Parathyroid adenoma (tissue), 2 donors: ENCODE results near the gene LYPD3.

Experiments used
- H2AFZ ChIP-seq: fragments of 300-600 bp; sonication (generic); one replicate; pipeline ENCODE4 v1.7.0; 2017; ENCODE audit warnings: antibody characterized with exemption, mild to moderate bottlenecking
- H3K27ac ChIP-seq: fragments of 300-600 bp; sonication (generic); one replicate; pipeline ENCODE4 v1.7.0; 2017
- H3K27me3 ChIP-seq: fragments of 300-600 bp; sonication (generic); one replicate; pipeline ENCODE4 v1.7.0; 2017; ENCODE audit warnings: low read length; ENCODE audit not compliant: control insufficient read depth, insufficient read depth
- H3K36me3 ChIP-seq: fragments of 300-600 bp; sonication (generic); one replicate; pipeline ENCODE4 v1.7.0; 2017; ENCODE audit warnings: low read length; ENCODE audit not compliant: control insufficient read depth, insufficient read depth
- H3K4me1 ChIP-seq: fragments of 300-600 bp; sonication (generic); one replicate; pipeline ENCODE4 v1.7.0; 2017; ENCODE audit warnings: control low read depth
- H3K4me2 ChIP-seq: fragments of 300-600 bp; sonication (generic); one replicate; pipeline ENCODE4 v1.7.0; 2017; ENCODE audit warnings: low read length
- H3K4me3 ChIP-seq: fragments of 300-600 bp; sonication (generic); one replicate; pipeline ENCODE4 v1.7.0; 2017; ENCODE audit warnings: low read depth, low read length
- H3K79me2 ChIP-seq: fragments of 300-600 bp; sonication (generic); one replicate; pipeline ENCODE4 v1.7.0; 2017; ENCODE audit warnings: control low read depth
- H3K9ac ChIP-seq: fragments of 300-600 bp; sonication (generic); one replicate; pipeline ENCODE4 v1.7.0; 2017; ENCODE audit warnings: mild to moderate bottlenecking
- H3K9me3 ChIP-seq: fragments of 300-600 bp; sonication (generic); one replicate; pipeline ENCODE4 v1.7.0; 2017; ENCODE audit warnings: low read length; ENCODE audit not compliant: control insufficient read depth
- CTCF ChIP-seq: fragments of 300-600 bp; sonication (generic); IDR thresholded peaks from one replicate; pipeline ENCODE4 v1.7.0; 2017; ENCODE audit warnings: antibody characterized with exemption, mild to moderate bottlenecking
- donor health status: primary hyperparathyroidism.

Gene LYPD3

GRCh38 chr19:43412441-43412840 lies 53.0 kb downstream of the LYPD3 start:
- no peak overlapping the region for H3K4me2 ChIP-seq
- no peaks in the 10 kb centered on the region for H3K79me2 ChIP-seq
- H3K27ac ChIP-seq = no peak overlapping the region
- no peaks in the 10 kb centered on the region for H3K9me3 ChIP-seq
- H3K4me1 ChIP-seq = no peaks in the 10 kb centered on the region
- TF ChIP-seq CTCF = no peak
- H3K27me3 ChIP-seq = no peaks in the 10 kb centered on the region
- no peaks in the 10 kb centered on the region for H3K36me3 ChIP-seq
- H2AFZ ChIP-seq = no peak overlapping the region
- H3K9ac ChIP-seq = no peak overlapping the region
- no peak overlapping the region for H3K4me3 ChIP-seq
